Measurements from ENCODE around the gene OR6B3. TPM values are rescaled to one million over a fixed set of nuclear protein-coding genes. Genes with fewer than 3 reads are reported as not detected.

OR6B3 gene
- total RNA-seq, 2 donors from 2014 or later, result not detected

- ATAC-seq (peak in 1 of 2 donors; percentile 29), DNase-seq (ENCODE audit: low spot score) (no peak)
- peaks cover 41 to 45% of the 10 kb centered on the region in 2 donors for H3K27me3 Mint-ChIP-seq
- H3K36me3 Mint-ChIP-seq, result no peaks in the 10 kb centered on the region
- H3K4me1 Mint-ChIP-seq (ENCODE audit: low read depth in 2 of 2), result no peaks in the 10 kb centered on the region
- no peak overlapping the region for H3K27ac Mint-ChIP-seq
- no peaks in the 10 kb centered on the region for H3K9me3 Mint-ChIP-seq
- H3K4me3 Mint-ChIP-seq, result no peak overlapping the region
Observed at GRCh38 chr2:240032406-240033329, 20.7 kb downstream of the OR6B3 start.

GRCh38 chr2:240030379-240031094, 22.8 kb downstream of the OR6B3 start, which contains the start of gene OR6B2:
Gene OR6B2 (minus strand): TSS chr2:240030429. CDS start chr2:240030429, 0 bp downstream.
- no peak within 1 kb of the TSS for H3K27ac Mint-ChIP-seq
- peaks cover 27 to 40% of the 10 kb centered on the region in 2 donors for H3K27me3 Mint-ChIP-seq
- H3K4me1 Mint-ChIP-seq (ENCODE audit: low read depth in 2 of 2), result no peaks in the 10 kb centered on the region
- H3K4me3 Mint-ChIP-seq, result no peak within 1 kb of the TSS
- peak; percentile 18 to 37 for ATAC-seq
- H3K36me3 Mint-ChIP-seq, result no peaks in the 10 kb centered on the region
- DNase-seq (ENCODE audit: low spot score), result no peak
- no peaks in the 10 kb centered on the region for H3K9me3 Mint-ChIP-seq

GRCh38 chr2:240024766-240025165, 28.6 kb downstream of the OR6B3 start:
- H3K9me3 Mint-ChIP-seq, result no peaks in the 10 kb centered on the region
- DNase-seq (ENCODE audit: low spot score), result no peak
- ATAC-seq, result peak; percentile 1 to 19
- peaks cover 0 to 6% of the 10 kb centered on the region in 2 donors for H3K27me3 Mint-ChIP-seq
- peak overlapping the region; percentile 88 to 91 for H3K27ac Mint-ChIP-seq
- peaks cover 10% of the 10 kb centered on the region for H3K36me3 Mint-ChIP-seq
- peaks cover 27 to 31% of the 10 kb centered on the region in 2 donors for H3K4me1 Mint-ChIP-seq (ENCODE audit: low read depth in 2 of 2)
- H3K4me3 Mint-ChIP-seq, result peak overlapping the region; percentile 98

- ATAC-seq, result no peak
- no peak for DNase-seq (ENCODE audit: low spot score)
- H3K9me3 Mint-ChIP-seq, result no peaks in the 10 kb centered on the region
- H3K4me3 Mint-ChIP-seq, result peak overlapping the region; percentile 98
- H3K4me1 Mint-ChIP-seq (ENCODE audit: low read depth in 2 of 2), result peaks cover 30 to 31% of the 10 kb centered on the region in 2 donors
- peaks cover 10% of the 10 kb centered on the region for H3K36me3 Mint-ChIP-seq
- H3K27ac Mint-ChIP-seq, result peak overlapping the region; percentile 88 to 91
- H3K27me3 Mint-ChIP-seq, result no peaks in the 10 kb centered on the region
Observed at GRCh38 chr2:240023792-240024191, 29.5 kb downstream of the OR6B3 start.

- ATAC-seq (no peak), DNase-seq (ENCODE audit: low spot score) (peak; percentile 74)
- Mint-ChIP-seq H3K9me3 (no peaks in the 10 kb centered on the region), H3K27me3 (no peaks in the 10 kb centered on the region), H3K4me1 (ENCODE audit: low read depth in 2 of 2) (peaks cover 31 to 33% of the 10 kb centered on the region in 2 donors), H3K27ac (no peak overlapping the region), H3K4me3 (no peak overlapping the region), H3K36me3 (peaks cover 25% of the 10 kb centered on the region)
Observed at GRCh38 chr2:240021488-240022104, 31.7 kb downstream of the OR6B3 start.

- ATAC-seq (no peak), DNase-seq (ENCODE audit: low spot score) (no peak)
- H3K4me3 Mint-ChIP-seq, result no peak overlapping the region
- no peaks in the 10 kb centered on the region for H3K9me3 Mint-ChIP-seq
- H3K4me1 Mint-ChIP-seq (ENCODE audit: low read depth in 2 of 2), result peaks cover 15 to 19% of the 10 kb centered on the region in 2 donors
- no peak overlapping the region for H3K27ac Mint-ChIP-seq
- H3K36me3 Mint-ChIP-seq, result peaks cover 25% of the 10 kb centered on the region
- no peaks in the 10 kb centered on the region for H3K27me3 Mint-ChIP-seq
Observed at GRCh38 chr2:240018071-240018750, 35.1 kb downstream of the OR6B3 start.

- Mint-ChIP-seq H3K36me3 (peaks cover 27% of the 10 kb centered on the region), H3K4me1 (ENCODE audit: low read depth in 2 of 2) (peaks cover 0 to 7% of the 10 kb centered on the region in 2 donors), H3K9me3 (no peaks in the 10 kb centered on the region), H3K27me3 (no peaks in the 10 kb centered on the region), H3K4me3 (no peak overlapping the region), H3K27ac (no peak overlapping the region)
- ATAC-seq, result no peak
- DNase-seq (ENCODE audit: low spot score), result no peak
Observed at GRCh38 chr2:240014327-240014726, 39.0 kb downstream of the OR6B3 start.

GRCh38 chr2:240013343-240013742, 40.0 kb downstream of the OR6B3 start:
- H3K27ac Mint-ChIP-seq, result no peak overlapping the region
- peaks cover 24% of the 10 kb centered on the region for H3K36me3 Mint-ChIP-seq
- no peaks in the 10 kb centered on the region for H3K9me3 Mint-ChIP-seq
- no peak for ATAC-seq
- H3K27me3 Mint-ChIP-seq, result no peaks in the 10 kb centered on the region
- peaks cover 0 to 2% of the 10 kb centered on the region in 2 donors for H3K4me1 Mint-ChIP-seq (ENCODE audit: low read depth in 2 of 2)
- no peak for DNase-seq (ENCODE audit: low spot score)
- no peak overlapping the region for H3K4me3 Mint-ChIP-seq

GRCh38 chr2:240002983-240003382, 50.3 kb downstream of the OR6B3 start:
- no peak overlapping the region for H3K4me3 Mint-ChIP-seq
- no peaks in the 10 kb centered on the region for H3K9me3 Mint-ChIP-seq
- no peak for ATAC-seq
- no peaks in the 10 kb centered on the region for H3K4me1 Mint-ChIP-seq (ENCODE audit: low read depth in 2 of 2)
- peaks cover 23% of the 10 kb centered on the region for H3K36me3 Mint-ChIP-seq
- no peaks in the 10 kb centered on the region for H3K27me3 Mint-ChIP-seq
- DNase-seq (ENCODE audit: low spot score), result no peak
- H3K27ac Mint-ChIP-seq, result no peak overlapping the region

- H3K27me3 Mint-ChIP-seq, result no peaks in the 10 kb centered on the region
- no peak for ATAC-seq
- no peak overlapping the region for H3K27ac Mint-ChIP-seq
- H3K36me3 Mint-ChIP-seq, result peaks cover 20% of the 10 kb centered on the region
- H3K4me3 Mint-ChIP-seq, result no peak overlapping the region
- no peak for DNase-seq (ENCODE audit: low spot score)
- H3K9me3 Mint-ChIP-seq, result no peaks in the 10 kb centered on the region
- no peaks in the 10 kb centered on the region for H3K4me1 Mint-ChIP-seq (ENCODE audit: low read depth in 2 of 2)
Observed at GRCh38 chr2:240000671-240001070, 52.6 kb downstream of the OR6B3 start.

GRCh38 chr2:239997686-239998409, 55.5 kb downstream of the OR6B3 start:
- Mint-ChIP-seq H3K4me3 (no peak overlapping the region), H3K36me3 (peaks cover 19% of the 10 kb centered on the region), H3K27me3 (no peaks in the 10 kb centered on the region), H3K9me3 (no peaks in the 10 kb centered on the region), H3K27ac (no peak overlapping the region), H3K4me1 (ENCODE audit: low read depth in 2 of 2) (no peaks in the 10 kb centered on the region)
- DNase-seq (ENCODE audit: low spot score), result no peak
- ATAC-seq, result no peak

Data from natural killer cell treated with Interleukin-12 subunit alpha and Interleukin-12 subunit beta and Interleukin-15 and Interleukin-18, amount 100 ng/mL, for 72 hours (primary cell).